GM21390 (cell line): ENCODE results near the gene CAMKK1.

Experiments
- ATAC-seq: cut with Tn5 transposase; IDR thresholded peaks from one replicate; pipeline ENCODE4 v1.9.1; 2021; ENCODE audit not compliant: unreplicated experiment

Gene CAMKK1

DNA sequence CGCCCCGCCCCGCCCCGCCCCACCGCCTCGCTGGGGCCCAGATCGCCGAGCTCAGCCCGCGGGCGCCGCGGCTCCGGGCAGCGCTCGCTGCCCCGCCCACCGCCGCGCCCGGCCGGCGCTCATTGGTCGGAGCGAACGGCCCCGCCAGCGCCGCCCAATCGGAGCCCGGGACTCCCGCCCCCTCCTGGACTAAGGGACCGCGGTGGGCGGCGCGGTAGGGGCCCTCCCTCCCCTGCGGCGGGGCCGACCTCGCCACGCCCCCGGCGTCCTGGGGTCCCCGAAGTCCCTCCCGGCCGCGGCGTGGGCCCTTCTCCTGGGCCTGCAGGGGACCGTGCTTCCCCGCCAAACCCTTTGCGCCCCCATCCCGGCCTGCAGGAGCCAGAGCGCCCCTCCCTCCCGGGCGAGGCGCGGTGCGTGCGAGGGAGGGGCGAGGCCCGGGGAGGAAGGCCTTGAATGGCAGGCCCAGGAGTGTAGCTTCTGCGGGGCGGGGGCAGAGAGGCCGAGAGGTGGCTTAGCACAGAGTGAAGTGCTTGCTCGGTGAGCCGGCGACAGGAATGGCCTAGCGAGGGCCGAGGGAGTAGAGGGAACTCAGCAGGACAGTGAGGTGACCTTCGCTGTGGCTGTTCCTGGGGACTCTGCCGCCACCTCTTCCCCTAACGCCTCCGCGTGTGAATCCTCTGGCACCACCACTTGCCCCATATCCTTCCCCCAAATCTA, at the start of gene CAMKK1:
TSS of gene CAMKK1 (minus strand) at position 51 of the 717 bp plus-strand sequence. CDS start 7,366 bp downstream, outside the sequence.
- peak; percentile 85 for ATAC-seq

DNA sequence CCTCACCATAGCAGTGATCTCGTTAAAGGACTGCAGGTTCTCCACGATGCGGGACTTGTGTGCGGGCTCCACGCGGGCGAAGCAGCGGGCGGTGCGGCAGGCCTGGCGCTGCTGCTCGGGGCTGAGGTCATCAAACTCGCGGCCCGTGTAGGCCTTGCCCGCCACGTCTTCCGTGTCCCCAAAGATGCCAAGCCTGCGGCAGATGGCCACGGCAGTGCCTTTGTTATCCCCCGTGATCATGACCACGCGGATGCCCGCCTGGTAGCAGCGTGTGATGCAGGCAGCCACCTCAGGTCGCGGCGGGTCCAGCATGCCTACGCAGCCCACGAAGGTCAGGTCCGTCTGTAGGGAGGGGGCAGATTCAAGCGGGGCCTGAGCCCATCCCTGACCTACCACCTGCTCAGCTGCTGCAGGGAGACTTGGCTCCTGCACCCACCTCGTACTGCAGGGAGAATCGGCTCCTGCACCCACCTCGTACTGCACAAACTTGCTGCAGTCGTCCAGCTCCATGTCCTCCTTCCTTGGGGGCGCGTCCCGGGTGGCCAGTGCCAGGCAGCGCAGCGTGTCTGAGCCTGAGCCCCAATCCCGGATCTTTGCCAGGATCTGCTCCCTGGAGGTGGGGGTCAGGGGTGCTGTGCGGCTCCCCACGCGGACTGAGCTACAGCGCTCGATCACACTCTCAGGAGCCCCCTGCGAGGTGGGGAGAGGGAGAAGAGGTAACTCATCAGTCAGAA, 48.3 kb upstream of the CAMKK1 start:
- ATAC-seq = no peak

GRCh38 chr17:3937359-3937758, 44.5 kb upstream of the CAMKK1 start:
- ATAC-seq = no peak

DNA sequence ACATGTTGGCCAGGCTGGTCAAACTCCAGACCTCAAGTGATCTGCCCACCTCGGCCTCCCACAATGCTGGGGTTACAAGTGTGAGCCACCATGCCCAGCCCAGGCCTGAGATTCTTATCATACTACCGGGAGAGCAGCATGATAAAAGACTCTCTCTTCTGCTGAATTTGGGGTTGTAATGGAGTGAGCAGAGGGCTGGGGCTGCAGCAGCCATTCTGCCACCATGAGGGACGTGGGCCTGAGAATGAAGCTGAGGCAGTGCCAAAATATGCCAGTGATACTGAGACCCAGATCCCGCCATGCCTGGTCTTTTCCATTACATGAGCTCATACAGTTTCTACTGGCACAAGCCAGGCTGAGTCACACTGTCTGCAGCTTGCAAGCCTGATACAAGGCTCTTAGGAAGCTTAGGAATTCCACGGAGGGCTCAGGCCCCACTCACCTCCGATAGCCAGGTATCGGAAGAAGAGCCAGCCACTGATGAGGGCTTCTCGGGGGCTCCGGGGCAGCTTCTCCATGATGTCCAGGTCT, 43.0 kb upstream of the CAMKK1 start:
- no peak for ATAC-seq

- ATAC-seq = no peak
These were observed 42.3 kb upstream of the CAMKK1 start for GRCh38 chr17:3935140-3935542.

DNA sequence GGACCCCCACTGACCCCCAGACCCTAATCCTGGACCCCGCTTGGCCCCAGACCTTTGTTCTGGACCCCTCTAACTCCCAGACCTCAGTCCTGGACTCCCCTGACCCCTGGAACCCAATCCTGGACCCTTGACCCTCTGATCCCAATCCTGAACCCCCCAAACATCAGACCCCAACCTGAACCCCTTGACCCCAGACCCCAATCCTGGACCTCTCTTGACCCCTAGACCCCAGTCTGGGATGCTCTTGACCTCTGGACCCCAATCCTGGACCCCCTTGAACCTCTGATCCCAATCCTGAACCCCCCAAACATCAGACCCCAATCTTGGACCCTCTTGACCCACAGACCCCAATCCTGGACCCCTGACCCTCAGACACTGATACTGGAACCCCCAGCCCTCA, 36.9 kb upstream of the CAMKK1 start:
- no peak for ATAC-seq

GRCh38 chr17:3929181-3929580, 36.3 kb upstream of the CAMKK1 start:
- ATAC-seq = no peak

DNA sequence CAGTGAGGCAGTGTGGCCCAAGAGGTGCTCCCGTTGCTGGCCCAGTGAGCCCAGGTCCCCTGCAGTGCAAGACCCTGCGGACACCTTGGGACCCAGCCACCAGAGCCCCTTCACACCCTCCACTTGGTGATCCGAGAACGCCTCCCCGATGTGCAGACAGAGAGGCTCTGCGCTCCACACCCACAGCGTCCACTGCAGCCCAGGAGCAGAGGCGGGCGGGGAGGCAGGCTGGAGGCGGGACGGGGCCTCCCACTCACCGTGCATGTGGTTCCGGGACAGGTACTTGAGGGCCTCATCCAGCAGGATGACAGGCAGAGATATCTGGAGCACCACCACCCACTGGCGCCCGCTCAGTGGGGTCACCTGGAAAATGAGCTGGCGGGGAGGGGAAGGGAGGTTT, 35.6 kb upstream of the CAMKK1 start:
- no peak for ATAC-seq

- no peak for ATAC-seq
These were observed 34.9 kb upstream of the CAMKK1 start for GRCh38 chr17:3927628-3928340.

DNA sequence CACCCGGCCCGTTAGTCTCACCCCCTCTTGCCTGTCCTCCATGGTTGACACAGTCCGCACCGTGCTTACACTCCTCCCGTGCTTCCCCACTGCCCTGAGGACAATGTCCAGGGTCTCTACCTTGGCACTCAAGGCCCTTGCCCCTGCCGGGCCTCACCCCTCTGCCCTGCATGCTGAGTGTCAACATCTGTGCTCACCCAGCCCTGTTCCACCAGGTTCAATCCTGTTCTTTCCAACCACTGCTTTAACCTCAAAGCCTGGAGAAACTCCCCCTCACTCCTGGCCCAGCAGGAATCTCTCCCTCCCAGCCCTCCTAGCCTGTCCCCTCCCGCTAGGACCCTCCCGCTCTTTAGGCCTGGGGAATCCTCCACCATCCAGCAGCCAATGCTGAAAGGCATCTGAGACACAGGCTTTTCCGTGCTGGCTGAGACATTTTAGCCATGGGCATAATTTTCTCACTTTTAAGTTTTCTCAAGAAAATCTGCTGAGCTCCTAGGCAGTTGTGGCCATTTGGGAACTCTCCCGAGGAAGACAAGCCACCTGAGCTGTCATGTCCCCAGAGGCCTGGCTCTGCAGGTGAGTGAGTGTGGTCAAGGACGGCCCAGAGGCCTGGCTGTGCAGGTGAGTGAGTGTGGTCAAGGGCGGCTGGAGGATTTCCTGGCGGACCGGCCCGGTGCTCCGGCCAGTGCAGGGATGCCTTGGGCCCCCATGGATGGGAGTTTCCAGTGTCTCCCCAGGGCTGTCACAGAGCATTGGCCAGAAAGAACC, 34.2 kb upstream of the CAMKK1 start:
- ATAC-seq = no peak

DNA sequence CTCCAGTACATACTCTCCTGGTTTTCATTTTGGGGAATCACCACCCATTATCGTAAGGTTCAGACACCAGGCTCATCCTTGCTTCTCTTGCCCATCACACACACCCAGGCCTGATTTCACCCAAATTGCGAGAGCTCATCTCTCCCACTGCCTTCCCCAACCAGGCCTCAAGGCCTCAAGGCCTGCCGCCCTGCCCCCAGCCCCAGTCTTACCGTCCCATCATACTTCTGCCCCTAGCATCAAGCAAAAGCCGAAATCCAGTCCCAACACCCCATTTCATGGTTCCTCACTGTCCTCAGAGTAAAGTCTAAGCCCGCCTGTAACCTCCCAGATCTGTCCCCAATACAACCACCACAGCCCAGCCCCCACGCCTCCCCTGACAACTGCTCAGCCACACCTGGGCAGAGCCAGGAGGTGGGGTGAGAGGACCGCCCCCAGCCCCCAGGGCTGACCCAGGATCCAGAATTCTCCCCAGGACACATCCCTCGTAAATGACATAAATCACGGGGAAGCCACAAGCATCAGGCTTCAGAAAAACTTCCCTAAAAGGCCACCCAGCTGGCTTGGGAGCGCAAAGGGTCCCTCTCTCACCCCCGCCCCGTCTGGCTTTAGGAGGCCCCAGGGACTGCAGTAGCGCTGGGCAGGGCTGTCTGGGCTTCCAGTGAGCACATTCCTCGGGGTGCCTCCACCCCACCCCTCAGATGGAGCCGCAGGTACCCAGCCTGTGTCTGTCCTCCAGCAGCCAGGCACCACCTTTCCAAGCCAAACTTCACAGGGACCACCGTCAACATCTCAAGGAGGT, 33.0 kb upstream of the CAMKK1 start:
- no peak for ATAC-seq

GRCh38 chr17:3924512-3925350, 31.9 kb upstream of the CAMKK1 start:
- ATAC-seq = no peak

GRCh38 chr17:3923466-3924190, 30.8 kb upstream of the CAMKK1 start:
- no peak for ATAC-seq

- no peak for ATAC-seq
These were observed 29.9 kb upstream of the CAMKK1 start for GRCh38 chr17:3922765-3923164.

GRCh38 chr17:3921502-3922319, 28.9 kb upstream of the CAMKK1 start:
- no peak for ATAC-seq

DNA sequence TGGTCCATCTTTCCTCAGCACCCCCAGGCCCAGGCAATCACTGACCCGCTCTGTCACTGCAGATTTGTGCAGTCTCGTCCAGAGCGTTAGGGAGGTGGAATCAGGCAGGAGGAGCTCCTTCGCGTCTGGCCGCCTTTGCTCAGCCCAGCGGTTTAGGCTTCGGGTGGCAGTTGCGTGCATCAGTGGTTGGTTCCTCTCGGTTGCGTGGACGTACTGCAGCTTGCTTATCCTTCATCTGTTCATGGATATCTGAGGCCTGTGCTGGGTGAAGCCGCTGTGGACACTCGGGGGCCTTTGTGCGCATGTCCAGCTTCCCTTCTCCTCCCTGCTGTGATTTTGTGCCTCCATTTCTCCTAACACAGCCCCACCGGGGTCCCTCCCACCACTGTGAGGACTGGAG, 28.2 kb upstream of the CAMKK1 start:
- ATAC-seq = no peak

DNA sequence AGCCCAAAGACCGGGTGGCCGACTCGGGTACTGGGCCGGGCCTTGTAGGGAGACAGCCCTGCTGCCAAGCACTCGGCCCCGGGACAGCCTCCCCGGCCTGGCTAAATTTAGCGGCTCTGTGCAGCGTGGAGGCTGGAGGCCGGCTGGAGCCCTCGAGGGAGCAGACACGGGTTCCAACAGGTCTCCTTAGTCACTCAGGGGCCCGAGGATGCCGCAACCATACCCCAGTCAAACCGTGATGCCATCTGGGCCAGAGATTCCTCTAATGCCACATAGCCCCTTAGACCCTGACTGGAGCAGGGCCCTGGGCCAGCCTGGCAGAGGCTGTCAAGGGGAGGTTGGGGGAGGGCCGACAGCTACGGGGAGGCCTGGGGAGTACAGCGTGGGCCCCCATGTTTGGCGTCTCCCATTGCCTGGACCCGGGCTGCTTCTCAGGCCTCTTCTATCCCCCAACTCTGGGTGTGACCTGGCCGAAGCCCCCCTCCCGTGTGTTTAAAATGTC, 26.3 kb upstream of the CAMKK1 start:
- no peak for ATAC-seq
